GM12872 (cell line): ENCODE measurements around the gene WDR62.

Source experiments
- CTCF ChIP-seq: IDR thresholded peaks from 3 replicates; pipeline ENCODE4 v1.5.1; 2011; ENCODE audit warnings: low read depth, mild to moderate bottlenecking, low read length, moderate library complexity; ENCODE audit not compliant: insufficient read depth

Gene WDR62

GRCh38 chr19:36013280-36014011 lies 41.3 kb upstream of the WDR62 start:
- no peak for TF ChIP-seq CTCF

GRCh38 chr19:36014012-36014924 lies 40.4 kb upstream of the WDR62 start, which contains the start of gene ALKBH6:
TSS of gene ALKBH6 (minus strand) at chr19:36014213. CDS start at chr19:36013397, 816 bp downstream.
- TF ChIP-seq CTCF: no peak

GRCh38 chr19:36019061-36019670 lies 35.5 kb upstream of the WDR62 start:
- no peak for TF ChIP-seq CTCF

GRCh38 chr19:36023432-36023831 lies 31.3 kb upstream of the WDR62 start:
- no peak for TF ChIP-seq CTCF

GRCh38 chr19:36025541-36025940 lies 29.2 kb upstream of the WDR62 start:
- TF ChIP-seq CTCF: no peak

- no peak for TF ChIP-seq CTCF
Measured at GRCh38 chr19:36026091-36026876, 28.4 kb upstream of the WDR62 start.
